ENCODE data around the gene SH3GLB1.
"Not testable (repeated sequence)": the region's sequence is repeated elsewhere in the genome, so short reads cannot be mapped to it uniquely, and the experiment has no call there.

- not testable (repeated sequence) for TF ChIP-seq CTCF, POLR2A (IDR thresholded peaks at IDR 0.05)
Observed at GRCh38 chr1:86658381-86658780, 46.0 kb upstream of the SH3GLB1 start.
